ENCODE measurements around the gene PRKCA. TPM values are rescaled to one million over a fixed set of nuclear protein-coding genes. Genes with fewer than 3 reads are reported as not detected.
A peak's percentile ranks its signal among the peaks of the same experiment; 100 is the strongest.

PRKCA gene
- total RNA-seq, 1 experiment from 2014 or later: 20.7 TPM

GRCh38 chr17:66702106-66702936 is 399.9 kb downstream of the PRKCA start:
- Mint-ChIP-seq H3K4me3 (ENCODE audit: unreplicated experiment) (no peak overlapping the region), H3K36me3 (ENCODE audit: insufficient read depth, unreplicated experiment) (no peaks in the 10 kb centered on the region), H3K27ac (ENCODE audit: low read depth, unreplicated experiment) (no peak overlapping the region), H3K9me3 (ENCODE audit: unreplicated experiment) (no peaks in the 10 kb centered on the region), H3K4me1 (ENCODE audit: insufficient read depth, unreplicated experiment) (peaks cover 6% of the 10 kb centered on the region), H3K27me3 (ENCODE audit: insufficient read depth, unreplicated experiment) (no peaks in the 10 kb centered on the region)
- DNase-seq (ENCODE audit: unreplicated experiment): peak; percentile 43
- TF ChIP-seq CTCF (IDR thresholded peaks at IDR 0.05; ENCODE audit: unreplicated experiment): no peak
- ChIA-PET POLR2A (no interaction called here), CTCF (interaction anchor here (1.0 kb wide), 1 partner anchor 20 kb away, joined by 3 read pairs; no protein-coding TSS in a partner anchor)
- BruUV-seq (replicated peaks): no TSS peak
- intact Hi-C loops (cut with micrococcal nuclease): no loop called here

GRCh38 chr17:66704858-66705520 is 402.6 kb downstream of the PRKCA start:
- Mint-ChIP-seq H3K4me3 (ENCODE audit: unreplicated experiment) (no peak overlapping the region), H3K36me3 (ENCODE audit: insufficient read depth, unreplicated experiment) (no peaks in the 10 kb centered on the region), H3K27ac (ENCODE audit: low read depth, unreplicated experiment) (peak overlapping the region; percentile 16), H3K4me1 (ENCODE audit: insufficient read depth, unreplicated experiment) (peaks cover 6% of the 10 kb centered on the region), H3K27me3 (ENCODE audit: insufficient read depth, unreplicated experiment) (no peaks in the 10 kb centered on the region), H3K9me3 (ENCODE audit: unreplicated experiment) (no peaks in the 10 kb centered on the region)
- no TSS peak for BruUV-seq (replicated peaks)
- no peak for TF ChIP-seq CTCF (IDR thresholded peaks at IDR 0.05; ENCODE audit: unreplicated experiment)
- ChIA-PET POLR2A (no interaction called here), CTCF (interaction anchor here (0.8 kb wide), 1 partner anchor 23 kb away, joined by 4 read pairs; no protein-coding TSS in a partner anchor)
- no peak for DNase-seq (ENCODE audit: unreplicated experiment)
- intact Hi-C loops (cut with micrococcal nuclease): no loop called here

- ChIA-PET POLR2A (no interaction called here), CTCF (no interaction called here)
- H3K9me3 Mint-ChIP-seq (ENCODE audit: unreplicated experiment): no peaks in the 10 kb centered on the region
- no peak overlapping the region for H3K4me3 Mint-ChIP-seq (ENCODE audit: unreplicated experiment)
- no TSS peak for BruUV-seq (replicated peaks)
- H3K27me3 Mint-ChIP-seq (ENCODE audit: insufficient read depth, unreplicated experiment): no peaks in the 10 kb centered on the region
- intact Hi-C loops (cut with micrococcal nuclease): no loop called here
- no peaks in the 10 kb centered on the region for H3K36me3 Mint-ChIP-seq (ENCODE audit: insufficient read depth, unreplicated experiment)
- H3K27ac Mint-ChIP-seq (ENCODE audit: low read depth, unreplicated experiment): no peak overlapping the region
- TF ChIP-seq CTCF (IDR thresholded peaks at IDR 0.05; ENCODE audit: unreplicated experiment): no peak
- no peak for DNase-seq (ENCODE audit: unreplicated experiment)
- peaks cover 7% of the 10 kb centered on the region for H3K4me1 Mint-ChIP-seq (ENCODE audit: insufficient read depth, unreplicated experiment)
Observed at GRCh38 chr17:66706851-66707450, 404.5 kb downstream of the PRKCA start.

GRCh38 chr17:66711401-66711800 is 409.0 kb downstream of the PRKCA start:
- no peak overlapping the region for H3K27ac Mint-ChIP-seq (ENCODE audit: low read depth, unreplicated experiment)
- H3K36me3 Mint-ChIP-seq (ENCODE audit: insufficient read depth, unreplicated experiment): no peaks in the 10 kb centered on the region

More at GRCh38 chr17:66711401-66711800, 409.0 kb downstream of the PRKCA start:
- DNase-seq (ENCODE audit: unreplicated experiment): no peak
- Mint-ChIP-seq H3K27me3 (ENCODE audit: insufficient read depth, unreplicated experiment) (no peaks in the 10 kb centered on the region), H3K4me3 (ENCODE audit: unreplicated experiment) (no peak overlapping the region), H3K9me3 (ENCODE audit: unreplicated experiment) (no peaks in the 10 kb centered on the region), H3K4me1 (ENCODE audit: insufficient read depth, unreplicated experiment) (peaks cover 5% of the 10 kb centered on the region)
- CTCF ChIA-PET: interaction anchor here (0.6 to 0.8 kb wide), 3 partner anchors 8 to 470 kb away, joined by 3 to 4 read pairs (median 4); no protein-coding TSS in a partner anchor
- intact Hi-C loops (cut with micrococcal nuclease): loop anchor here (10.0 kb wide), 1 partner anchor 653 kb away; the partner anchor contains the start of gene PSMD12
- POLR2A ChIA-PET: interaction anchor here (1.0 kb wide), 1 partner anchor 193 kb away, joined by 3 read pairs; no protein-coding TSS in a partner anchor
- no TSS peak for BruUV-seq (replicated peaks)
- no peak for TF ChIP-seq CTCF (IDR thresholded peaks at IDR 0.05; ENCODE audit: unreplicated experiment)

Measured in MCF 10A (cell line).